SK-N-SH (cell line): Measurements from ENCODE around the gene ATP6V1B1.

Experiments used
- CTCF ChIP-seq: fragments of 200-600 bp; sonication (generic); IDR thresholded peaks from 2 replicates; pipeline ENCODE4 v1.6.1; 2017; ENCODE audit warnings: antibody characterized with exemption, mild to moderate bottlenecking, moderate library complexity
- EZH2phosphoT487 ChIP-seq: fragments of 200-600 bp; sonication (generic); IDR thresholded peaks from 2 replicates; pipeline ENCODE4 v1.6.1; 2017; ENCODE audit warnings: low read depth, mixed run types, mild to moderate bottlenecking, antibody characterized with exemption, moderate library complexity, borderline replicate concordance
- FOXM1 ChIP-seq: IDR thresholded peaks from 2 replicates; pipeline ENCODE4 v1.4.0; 2012; ENCODE audit warnings: low read depth, mild to moderate bottlenecking
- GABPA ChIP-seq: IDR thresholded peaks from 2 replicates; pipeline ENCODE4 v1.4.0; 2012; ENCODE audit warnings: low read depth, mild to moderate bottlenecking
- JUND ChIP-seq: IDR thresholded peaks from 2 replicates; pipeline ENCODE4 v1.4.0; 2012
- NRF1 ChIP-seq: IDR thresholded peaks from 2 replicates; pipeline ENCODE4 v1.6.1; 2012; ENCODE audit warnings: low read depth, mild to moderate bottlenecking, low read length
- POLR2AphosphoS5 ChIP-seq: IDR thresholded peaks from 2 replicates; pipeline ENCODE4 v1.6.1; 2012; ENCODE audit warnings: low read depth, low read length
- YY1 ChIP-seq: IDR thresholded peaks from 2 replicates; pipeline ENCODE4 v1.4.0; 2012; ENCODE audit warnings: low read depth, mild to moderate bottlenecking
- TF ChIP-seq, protein P1 (sequence below): IDR thresholded peaks from 2 replicates; pipeline ENCODE4 v1.4.0; 2012; ENCODE audit warnings: low read depth

GRCh38 chr2:70935468-70936164 is at the start of gene ATP6V1B1:
- TF ChIP-seq, protein P1, sequence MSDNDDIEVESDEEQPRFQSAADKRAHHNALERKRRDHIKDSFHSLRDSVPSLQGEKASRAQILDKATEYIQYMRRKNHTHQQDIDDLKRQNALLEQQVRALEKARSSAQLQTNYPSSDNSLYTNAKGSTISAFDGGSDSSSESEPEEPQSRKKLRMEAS: no peak
- no peak for TF ChIP-seq CTCF
- TF ChIP-seq JUND: no peak
- no peak for TF ChIP-seq POLR2AphosphoS5
- no peak for TF ChIP-seq EZH2phosphoT487
- no peak for TF ChIP-seq NRF1
- TF ChIP-seq FOXM1: no peak
- TF ChIP-seq GABPA: no peak
- no peak for TF ChIP-seq YY1
